CD4-positive, alpha-beta T cell (primary cell): ENCODE measurements around the gene FAM131C. TPM values are rescaled to one million over a fixed set of nuclear protein-coding genes. Genes with fewer than 3 reads are reported as not detected.
A peak's percentile ranks its signal among the peaks of the same experiment; 100 is the strongest.
"Not testable (repeated sequence)": the region's sequence is repeated elsewhere in the genome, so short reads cannot be mapped to it uniquely, and the experiment has no call there.

Experiments
- ATAC-seq: fragments of 200-7000 bp; cut with Tn5 transposase; one replicate; pipeline ENCODE4 v1.10.0; 2022; ENCODE audit warnings: mild to moderate bottlenecking; ENCODE audit not compliant: poor library complexity
- CTCF ChIA-PET: fragments of 350-600 bp; sonication (Branson Sonifier 250); formaldehyde crosslinking; loops from one replicate; lab custom pipeline; 2021; ENCODE audit warnings: antibody characterized with exemption, inconsistent platforms; lab: Charles Lee
- POLR2A ChIA-PET: fragments of 350-600 bp; sonication (Branson Sonifier 250); formaldehyde crosslinking; loops from one replicate; lab custom pipeline; 2021; ENCODE audit warnings: antibody characterized with exemption, inconsistent platforms; lab: Charles Lee
- DNase-seq, 14 experiments: peaks; one replicate each; pipeline ENCODE4 v3.0.0-alpha.2; 2013 to 2020; ENCODE audit warnings: mixed read lengths in 2 of 14
- H3K27ac ChIP-seq, 2 donors: one replicate each; pipeline versions ENCODE4 v1.5.1 to v1.7.0; 2013; ENCODE audit warnings: low read length in 2 of 2, low read depth in 1 of 2, mild to moderate bottlenecking in 1 of 2
- H3K27me3 ChIP-seq, 2 experiments: 1 replicate in 1 of 2; 2 replicates in 1 of 2; pipeline versions ENCODE4 v1.6.1 to v1.7.0; 2013; ENCODE audit warnings: low read length in 2 of 2, control low read depth in 1 of 2, mild to moderate bottlenecking in 1 of 2, moderate library complexity in 1 of 2; ENCODE audit not compliant: insufficient read depth in 2 of 2, control insufficient read depth in 1 of 2
- H3K36me3 ChIP-seq: one replicate; pipeline ENCODE4 v1.6.1; 2013; ENCODE audit warnings: low read length, control low read depth; ENCODE audit not compliant: insufficient read depth
- H3K4me1 ChIP-seq: one replicate; pipeline ENCODE4 v1.6.1; 2013; ENCODE audit warnings: low read length, control low read depth; ENCODE audit not compliant: insufficient read depth
- H3K4me3 ChIP-seq: one replicate; pipeline ENCODE4 v1.5.1; 2013; ENCODE audit warnings: mild to moderate bottlenecking, low read length, moderate library complexity
- H3K9me3 ChIP-seq, 2 experiments: 1 replicate in 1 of 2; 2 replicates in 1 of 2; pipeline versions ENCODE4 v1.6.1 to v1.7.0; 2013; ENCODE audit warnings: low read length in 2 of 2, mild to moderate bottlenecking in 2 of 2, control low read depth in 1 of 2, moderate library complexity in 1 of 2; ENCODE audit not compliant: control insufficient read depth in 1 of 2, insufficient read depth in 1 of 2
- H3K27ac Mint-ChIP-seq: one replicate; pipeline ENCODE4 v1.8.0; 2020; ENCODE audit warnings: mixed read lengths
- H3K27me3 Mint-ChIP-seq: one replicate; pipeline ENCODE4 v1.8.0; 2021; ENCODE audit warnings: mixed read lengths
- H3K36me3 Mint-ChIP-seq: one replicate; pipeline ENCODE4 v1.8.0; 2021; ENCODE audit warnings: low read depth, mixed read lengths
- H3K4me1 Mint-ChIP-seq: one replicate; pipeline ENCODE4 v1.8.0; 2021; ENCODE audit warnings: low read depth, mixed read lengths
- H3K4me3 Mint-ChIP-seq: one replicate; pipeline ENCODE4 v1.8.0; 2020; ENCODE audit warnings: mild to moderate bottlenecking, mixed read lengths
- H3K9me3 Mint-ChIP-seq: one replicate; pipeline ENCODE4 v1.8.0; 2020; ENCODE audit warnings: mixed read lengths
- CTCF ChIP-seq: fragments of 200-600 bp; IDR thresholded peaks from one replicate; pipeline ENCODE4 v1.8.0; 2022; ENCODE audit warnings: antibody characterized with exemption, mild to moderate bottlenecking
- intact Hi-C, 2 experiments: fragments of 100-400 bp; cut with DNase I in 1 of 2; cut with micrococcal nuclease in 1 of 2; formaldehyde crosslinking; loops; one replicate each; pipeline versions ENCODE4 v1.15.1 to v1.9.0; 2023 to 2025; cut with DNase I, micrococcal nuclease
- total RNA-seq, 174 experiments: library from RNA in 2 of 174; stranded (reverse) in 2 of 174; gene quantifications; one replicate each; pipeline ENCODE4 v1.2.3 and lab custom pipeline; 2021 to 2026

Gene FAM131C
- total RNA-seq, 2 experiments from 2014 or later: not detected

- DNase-seq: peak; percentile 51 to 91 (median 80)
- CTCF ChIA-PET: interaction anchor here (0.6 kb wide), 1 partner anchor 241 kb away, joined by 3 read pairs; no protein-coding TSS in a partner anchor
- peaks cover 6% of the 10 kb centered on the region for H3K4me1 Mint-ChIP-seq
- no peak overlapping the region for H3K27ac ChIP-seq
- H3K36me3 ChIP-seq: no peaks in the 10 kb centered on the region
- peaks cover 7% of the 10 kb centered on the region for H3K4me1 ChIP-seq
- no peaks in the 10 kb centered on the region for H3K9me3 Mint-ChIP-seq
- H3K9me3 ChIP-seq: no peaks in the 10 kb centered on the region
- no peak overlapping the region for H3K27ac Mint-ChIP-seq
- H3K4me3 ChIP-seq: no peak overlapping the region
- ATAC-seq: peak; percentile 99
- H3K27me3 ChIP-seq: no peaks in the 10 kb centered on the region
- no peaks in the 10 kb centered on the region for H3K27me3 Mint-ChIP-seq
- no peaks in the 10 kb centered on the region for H3K36me3 Mint-ChIP-seq
- peak; percentile 85 for TF ChIP-seq CTCF
- intact Hi-C loops: loop anchor here (1.0 to 2.0 kb wide), 3 partner anchors 47 to 264 kb away; no protein-coding TSS in a partner anchor
- H3K4me3 Mint-ChIP-seq: no peak overlapping the region
- POLR2A ChIA-PET: no interaction called here
Measured at GRCh38 chr1:16055613-16056520, 17.6 kb downstream of the FAM131C start.

GRCh38 chr1:16054598-16055540 lies 18.6 kb downstream of the FAM131C start:
- Histone ChIP-seq H3K27ac (no peak overlapping the region), H3K4me1 (peaks cover 7% of the 10 kb centered on the region), H3K36me3 (no peaks in the 10 kb centered on the region), H3K4me3 (no peak overlapping the region), H3K9me3 (no peaks in the 10 kb centered on the region), H3K27me3 (peaks cover 0 to 7% of the 10 kb centered on the region in 2 experiments)
- Mint-ChIP-seq H3K9me3 (no peaks in the 10 kb centered on the region), H3K27ac (no peak overlapping the region), H3K4me1 (peaks cover 6% of the 10 kb centered on the region), H3K36me3 (no peaks in the 10 kb centered on the region), H3K27me3 (peaks cover 6% of the 10 kb centered on the region), H3K4me3 (no peak overlapping the region)
- intact Hi-C loops: loop anchor here in 1 of 2 experiments (2.0 kb wide), 1 partner anchor 262 kb away; no protein-coding TSS in a partner anchor
- ChIA-PET POLR2A (no interaction called here), CTCF (no interaction called here)
- TF ChIP-seq CTCF: no peak
- DNase-seq: no peak
- ATAC-seq: no peak

- CTCF ChIA-PET: no interaction called here
- no peaks in the 10 kb centered on the region for H3K36me3 ChIP-seq
- no peaks in the 10 kb centered on the region for H3K9me3 ChIP-seq
- intact Hi-C loops: loop anchor here in 1 of 2 experiments (2.0 kb wide), 1 partner anchor 261 kb away; no protein-coding TSS in a partner anchor
- Mint-ChIP-seq H3K4me3 (no peak overlapping the region), H3K27ac (no peak overlapping the region), H3K27me3 (peaks cover 14% of the 10 kb centered on the region), H3K9me3 (no peaks in the 10 kb centered on the region), H3K36me3 (no peaks in the 10 kb centered on the region), H3K4me1 (peaks cover 6% of the 10 kb centered on the region)
- ATAC-seq (no peak), DNase-seq (no peak)
- no peak for TF ChIP-seq CTCF
- no peak overlapping the region for H3K4me3 ChIP-seq
- peaks cover 9% of the 10 kb centered on the region for H3K4me1 ChIP-seq
- H3K27me3 ChIP-seq: peaks cover under 1 to 10% of the 10 kb centered on the region in 2 experiments
- no peak overlapping the region for H3K27ac ChIP-seq
- POLR2A ChIA-PET: no interaction called here
Measured at GRCh38 chr1:16053781-16054502, 19.5 kb downstream of the FAM131C start.

- Histone ChIP-seq H3K27me3 (peaks cover 4 to 11% of the 10 kb centered on the region in 2 experiments), H3K4me1 (peaks cover 15% of the 10 kb centered on the region)
- H3K36me3 Mint-ChIP-seq, CTCF ChIA-PET, H3K4me1 Mint-ChIP-seq, H3K27ac ChIP-seq, intact Hi-C loops, DNase-seq, H3K27ac Mint-ChIP-seq, ATAC-seq, H3K36me3 ChIP-seq, H3K9me3 ChIP-seq, POLR2A ChIA-PET, H3K9me3 Mint-ChIP-seq, H3K4me3 ChIP-seq, H3K4me3 Mint-ChIP-seq: not testable (repeated sequence)
- H3K27me3 Mint-ChIP-seq: peaks cover 21% of the 10 kb centered on the region
Measured at GRCh38 chr1:16051949-16052348, 21.5 kb downstream of the FAM131C start.
